ENCODE data around the gene EXOC1L.

DNA sequence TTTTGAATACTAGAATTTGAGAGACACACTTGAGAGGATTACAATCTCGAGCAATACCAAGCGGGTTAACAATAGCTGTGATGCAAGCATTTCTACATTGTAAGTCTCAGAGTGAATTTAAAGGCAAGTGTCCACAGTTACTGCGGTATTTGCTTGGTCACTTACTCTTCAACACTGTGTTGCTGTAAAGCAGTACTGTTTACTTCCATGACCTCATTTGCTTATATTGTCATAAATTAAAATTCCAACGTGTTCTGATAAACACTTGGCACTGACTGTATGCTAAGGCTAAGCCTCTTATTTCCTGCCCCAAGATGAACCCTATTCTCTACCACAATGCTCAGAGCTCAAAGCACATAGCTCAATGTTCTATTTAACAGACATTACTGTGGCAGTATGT, 11.1 kb downstream of the EXOC1L start:
- TF ChIP-seq POLR2A (IDR thresholded peaks at IDR 0.05): no peak
- TF ChIP-seq, protein P1, sequence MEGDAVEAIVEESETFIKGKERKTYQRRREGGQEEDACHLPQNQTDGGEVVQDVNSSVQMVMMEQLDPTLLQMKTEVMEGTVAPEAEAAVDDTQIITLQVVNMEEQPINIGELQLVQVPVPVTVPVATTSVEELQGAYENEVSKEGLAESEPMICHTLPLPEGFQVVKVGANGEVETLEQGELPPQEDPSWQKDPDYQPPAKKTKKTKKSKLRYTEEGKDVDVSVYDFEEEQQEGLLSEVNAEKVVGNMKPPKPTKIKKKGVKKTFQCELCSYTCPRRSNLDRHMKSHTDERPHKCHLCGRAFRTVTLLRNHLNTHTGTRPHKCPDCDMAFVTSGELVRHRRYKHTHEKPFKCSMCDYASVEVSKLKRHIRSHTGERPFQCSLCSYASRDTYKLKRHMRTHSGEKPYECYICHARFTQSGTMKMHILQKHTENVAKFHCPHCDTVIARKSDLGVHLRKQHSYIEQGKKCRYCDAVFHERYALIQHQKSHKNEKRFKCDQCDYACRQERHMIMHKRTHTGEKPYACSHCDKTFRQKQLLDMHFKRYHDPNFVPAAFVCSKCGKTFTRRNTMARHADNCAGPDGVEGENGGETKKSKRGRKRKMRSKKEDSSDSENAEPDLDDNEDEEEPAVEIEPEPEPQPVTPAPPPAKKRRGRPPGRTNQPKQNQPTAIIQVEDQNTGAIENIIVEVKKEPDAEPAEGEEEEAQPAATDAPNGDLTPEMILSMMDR (IDR thresholded peaks at IDR 0.05): no peak
